ENCODE data around the gene WNK2. TPM values are rescaled to one million over a fixed set of nuclear protein-coding genes. Genes with fewer than 3 reads are reported as not detected.

WNK2 gene
- total RNA-seq, 2 experiments from 2014 or later, result 1.7 to 2.8 TPM

DNA sequence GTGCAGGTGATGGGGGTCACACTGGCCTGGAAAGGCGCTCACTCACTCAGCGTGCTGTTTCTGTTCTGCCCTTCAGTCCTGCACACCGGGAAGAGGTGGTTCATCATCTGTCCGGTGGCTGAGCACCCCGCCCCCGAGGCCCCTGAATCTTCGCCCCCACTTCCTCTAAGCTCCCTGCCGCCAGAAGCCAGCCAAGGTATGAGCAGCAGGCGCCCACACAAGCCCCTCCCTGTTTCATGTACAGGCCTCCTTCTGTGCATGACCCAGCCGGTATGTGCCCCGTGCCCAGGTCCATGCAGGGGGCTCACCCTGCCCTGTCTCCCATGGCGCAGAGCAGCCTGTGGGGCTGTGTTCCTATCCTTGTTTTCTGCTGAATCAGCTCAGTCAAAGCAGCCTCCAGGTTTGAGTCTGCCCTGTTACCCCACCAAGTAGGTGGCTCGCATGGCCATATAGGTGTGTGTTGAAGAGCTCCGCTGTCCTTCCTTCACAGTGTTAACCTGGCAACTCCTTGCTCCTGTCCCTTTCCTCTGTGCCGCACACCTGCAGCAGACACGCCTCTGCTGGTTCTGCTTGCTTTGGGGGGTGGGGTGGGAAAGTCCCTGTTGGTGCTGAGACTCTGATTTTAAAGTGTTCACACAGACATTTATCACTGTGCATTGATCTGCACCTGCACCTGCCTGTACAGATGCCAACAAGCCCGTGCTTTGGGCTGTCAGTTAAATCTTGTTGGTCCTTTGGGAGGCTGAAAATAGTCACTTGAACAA is 84.8 kb downstream of the WNK2 start:
- Mint-ChIP-seq H3K9me3 (no peaks in the 10 kb centered on the region), H3K27me3 (peaks cover 2% of the 10 kb centered on the region), H3K4me1 (ENCODE audit: low read depth) (peaks cover 12% of the 10 kb centered on the region), H3K36me3 (ENCODE audit: low read depth) (no peaks in the 10 kb centered on the region), H3K27ac (peak overlapping the region; percentile 32), H3K4me3 (peak overlapping the region; percentile 24)
- peak; percentile 91 for ATAC-seq
- CTCF ChIA-PET, result interaction anchor here (0.7 kb wide), 1 partner anchor 298 kb away, joined by 3 read pairs; no protein-coding TSS in a partner anchor
- POLR2A ChIA-PET, result no interaction called here
- intact Hi-C loops (cut with micrococcal nuclease), result no loop called here
- DNase-seq, result peak; percentile 64
- TF ChIP-seq, protein P1, sequence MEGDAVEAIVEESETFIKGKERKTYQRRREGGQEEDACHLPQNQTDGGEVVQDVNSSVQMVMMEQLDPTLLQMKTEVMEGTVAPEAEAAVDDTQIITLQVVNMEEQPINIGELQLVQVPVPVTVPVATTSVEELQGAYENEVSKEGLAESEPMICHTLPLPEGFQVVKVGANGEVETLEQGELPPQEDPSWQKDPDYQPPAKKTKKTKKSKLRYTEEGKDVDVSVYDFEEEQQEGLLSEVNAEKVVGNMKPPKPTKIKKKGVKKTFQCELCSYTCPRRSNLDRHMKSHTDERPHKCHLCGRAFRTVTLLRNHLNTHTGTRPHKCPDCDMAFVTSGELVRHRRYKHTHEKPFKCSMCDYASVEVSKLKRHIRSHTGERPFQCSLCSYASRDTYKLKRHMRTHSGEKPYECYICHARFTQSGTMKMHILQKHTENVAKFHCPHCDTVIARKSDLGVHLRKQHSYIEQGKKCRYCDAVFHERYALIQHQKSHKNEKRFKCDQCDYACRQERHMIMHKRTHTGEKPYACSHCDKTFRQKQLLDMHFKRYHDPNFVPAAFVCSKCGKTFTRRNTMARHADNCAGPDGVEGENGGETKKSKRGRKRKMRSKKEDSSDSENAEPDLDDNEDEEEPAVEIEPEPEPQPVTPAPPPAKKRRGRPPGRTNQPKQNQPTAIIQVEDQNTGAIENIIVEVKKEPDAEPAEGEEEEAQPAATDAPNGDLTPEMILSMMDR (IDR thresholded peaks at IDR 0.05), result no peak

DNA sequence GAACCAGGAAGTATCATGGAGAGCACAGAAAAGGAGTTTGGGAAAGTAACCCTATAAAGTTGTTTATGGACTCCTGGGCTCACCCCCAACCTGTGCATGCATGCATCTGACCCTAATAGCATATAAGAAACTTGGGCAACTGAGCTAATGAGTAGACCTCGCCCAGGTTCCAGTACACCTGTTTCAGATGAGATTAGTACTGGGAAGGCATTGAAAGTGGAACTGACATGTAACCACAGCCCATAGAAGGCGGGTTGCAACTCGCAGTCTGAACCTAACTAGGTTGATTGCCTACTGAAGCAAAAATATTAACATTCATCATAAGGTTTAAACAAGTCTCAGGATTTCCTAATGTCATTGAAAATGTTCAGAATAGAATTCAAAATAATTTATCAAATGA is 87.0 kb downstream of the WNK2 start:
- POLR2A ChIA-PET, result no interaction called here
- no peak for DNase-seq
- TF ChIP-seq, protein P1 (IDR thresholded peaks at IDR 0.05), result no peak
- Mint-ChIP-seq H3K4me3 (no peak overlapping the region), H3K9me3 (no peaks in the 10 kb centered on the region), H3K27me3 (peaks cover 4% of the 10 kb centered on the region), H3K27ac (no peak overlapping the region), H3K36me3 (ENCODE audit: low read depth) (no peaks in the 10 kb centered on the region), H3K4me1 (ENCODE audit: low read depth) (peaks cover 12% of the 10 kb centered on the region)
- CTCF ChIA-PET, result no interaction called here
- no peak for ATAC-seq
- intact Hi-C loops (cut with micrococcal nuclease), result no loop called here

DNA sequence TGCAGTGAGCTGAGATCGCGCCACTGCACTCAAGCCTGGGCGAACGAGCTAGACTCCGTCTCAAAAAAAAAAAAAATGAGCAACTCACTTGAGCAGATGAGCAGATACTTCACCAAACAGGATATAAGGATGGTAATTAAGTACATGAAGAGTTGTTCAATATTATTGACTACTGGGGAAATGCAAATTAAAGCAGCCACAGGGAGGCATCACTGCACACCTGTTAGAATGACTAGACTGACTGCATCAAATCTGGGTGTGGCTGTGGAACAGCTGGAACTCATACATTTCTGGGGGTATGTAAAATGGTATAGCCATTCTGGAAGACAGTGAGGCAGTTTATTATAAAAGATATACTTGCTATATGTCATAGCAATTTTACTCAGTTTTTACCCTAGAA is 93.0 kb downstream of the WNK2 start:
- H3K27ac Mint-ChIP-seq, result no peak overlapping the region
- intact Hi-C loops (cut with micrococcal nuclease), result no loop called here
- no peaks in the 10 kb centered on the region for H3K36me3 Mint-ChIP-seq (ENCODE audit: low read depth)
- H3K9me3 Mint-ChIP-seq, result no peaks in the 10 kb centered on the region
- DNase-seq (peak; percentile 30), ATAC-seq (no peak)
- H3K4me3 Mint-ChIP-seq, result no peak overlapping the region
- peaks cover 5% of the 10 kb centered on the region for H3K27me3 Mint-ChIP-seq
- POLR2A ChIA-PET, result no interaction called here
- no peaks in the 10 kb centered on the region for H3K4me1 Mint-ChIP-seq (ENCODE audit: low read depth)
- TF ChIP-seq, protein P1 (IDR thresholded peaks at IDR 0.05), result peak; percentile 20
- CTCF ChIA-PET, result interaction anchor here (1.0 to 1.1 kb wide), 2 partner anchors 25 to 290 kb away, joined by 3 read pairs; no protein-coding TSS in a partner anchor

DNA sequence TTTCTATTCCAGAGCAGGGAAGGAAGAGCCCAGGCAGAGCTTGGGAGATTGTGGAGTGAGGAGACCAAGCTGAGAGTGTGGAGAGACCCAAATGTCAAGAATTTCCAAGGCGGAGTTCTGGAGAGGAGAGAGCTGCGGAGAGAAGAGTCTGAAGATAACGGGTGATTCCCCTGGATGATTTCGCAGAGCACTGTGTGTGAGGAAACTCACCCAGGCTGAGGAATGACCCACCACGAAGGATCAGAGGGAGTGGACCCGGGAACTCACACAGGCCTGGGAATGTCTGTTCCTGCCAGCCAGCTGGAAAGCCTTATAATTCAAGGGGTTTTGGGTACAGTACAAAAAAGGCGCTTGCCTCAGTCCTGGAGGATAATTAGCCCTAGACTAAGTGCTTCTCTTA is 94.2 kb downstream of the WNK2 start:
- TF ChIP-seq, protein P1 (IDR thresholded peaks at IDR 0.05), result no peak
- no peaks in the 10 kb centered on the region for H3K36me3 Mint-ChIP-seq (ENCODE audit: low read depth)
- intact Hi-C loops (cut with micrococcal nuclease), result no loop called here
- ChIA-PET POLR2A (no interaction called here), CTCF (interaction anchor here (1.1 kb wide), 1 partner anchor 289 kb away, joined by 3 read pairs; no protein-coding TSS in a partner anchor)
- no peaks in the 10 kb centered on the region for H3K9me3 Mint-ChIP-seq
- DNase-seq (no peak), ATAC-seq (no peak)
- no peak overlapping the region for H3K27ac Mint-ChIP-seq
- peaks cover 5% of the 10 kb centered on the region for H3K27me3 Mint-ChIP-seq
- no peaks in the 10 kb centered on the region for H3K4me1 Mint-ChIP-seq (ENCODE audit: low read depth)
- H3K4me3 Mint-ChIP-seq, result no peak overlapping the region

DNA sequence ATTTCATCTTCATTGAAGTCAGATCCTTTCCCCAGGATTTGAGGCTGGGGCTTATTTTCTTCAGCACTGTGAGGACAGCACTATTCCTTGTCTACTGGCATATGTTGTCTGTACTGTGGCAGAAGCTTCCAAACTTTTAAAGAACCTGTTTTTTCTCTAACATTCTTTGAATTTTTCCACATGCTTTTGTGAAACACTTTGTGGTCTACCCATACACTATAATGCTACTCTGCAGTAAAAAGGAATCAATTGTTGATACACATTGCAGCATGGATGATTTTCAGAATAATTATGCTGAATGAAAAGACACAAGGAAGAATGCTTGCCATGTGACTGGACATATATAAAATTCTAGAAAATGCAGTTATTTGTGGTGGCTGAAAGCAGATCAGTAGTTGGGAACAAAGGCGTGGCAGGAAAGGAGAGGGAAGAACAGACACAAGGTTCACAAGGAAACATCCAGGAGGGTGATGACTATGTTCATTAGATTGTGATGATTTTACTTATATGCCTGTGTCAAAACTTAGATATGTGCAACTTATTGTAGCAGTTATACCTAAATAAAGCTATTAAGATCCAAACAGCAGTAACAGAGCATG is 96.8 kb downstream of the WNK2 start:
- H3K9me3 Mint-ChIP-seq, result no peaks in the 10 kb centered on the region
- H3K36me3 Mint-ChIP-seq (ENCODE audit: low read depth), result no peaks in the 10 kb centered on the region
- ChIA-PET CTCF (interaction anchor here (1.0 kb wide), 1 partner anchor 127 kb away, joined by 3 read pairs; no protein-coding TSS in a partner anchor), POLR2A (no interaction called here)
- no peak for ATAC-seq
- no peaks in the 10 kb centered on the region for H3K4me1 Mint-ChIP-seq (ENCODE audit: low read depth)
- H3K27ac Mint-ChIP-seq, result no peak overlapping the region
- peaks cover 6% of the 10 kb centered on the region for H3K27me3 Mint-ChIP-seq
- no peak for DNase-seq
- TF ChIP-seq, protein P1 (IDR thresholded peaks at IDR 0.05), result no peak
- H3K4me3 Mint-ChIP-seq, result no peak overlapping the region
- intact Hi-C loops (cut with micrococcal nuclease), result no loop called here
